GM19324 (cell line): Measurements from ENCODE around the gene AFF1.
A peak's percentile ranks its signal among the peaks of the same experiment; 100 is the strongest.
"Not testable (repeated sequence)": the region's sequence is repeated elsewhere in the genome, so short reads cannot be mapped to it uniquely, and the experiment has no call there.

ENCODE experiments used
- ATAC-seq: cut with Tn5 transposase; IDR thresholded peaks from one replicate; pipeline ENCODE4 v1.9.1; 2021; ENCODE audit warnings: mild to moderate bottlenecking, moderate library complexity; ENCODE audit not compliant: unreplicated experiment, low FRiP score

Gene AFF1

GRCh38 chr4:86974551-86974994 lies 39.8 kb downstream of the AFF1 start:
- no peak for ATAC-seq

- ATAC-seq = no peak
These were observed 41.1 kb downstream of the AFF1 start for GRCh38 chr4:86975927-86976326.

GRCh38 chr4:86976801-86977485 lies 42.1 kb downstream of the AFF1 start:
- ATAC-seq = no peak

- peak; percentile 59 for ATAC-seq
These were observed 42.9 kb downstream of the AFF1 start for GRCh38 chr4:86977621-86978184.

- no peak for ATAC-seq
These were observed 43.9 kb downstream of the AFF1 start for GRCh38 chr4:86978709-86979108.

- ATAC-seq = no peak
These were observed 45.4 kb downstream of the AFF1 start for GRCh38 chr4:86980230-86980629.

GRCh38 chr4:86981789-86982188 lies 47.0 kb downstream of the AFF1 start:
- no peak for ATAC-seq

GRCh38 chr4:86985852-86986251 lies 51.0 kb downstream of the AFF1 start:
- not testable (repeated sequence) for ATAC-seq

GRCh38 chr4:86989658-86990057 lies 54.8 kb downstream of the AFF1 start:
- ATAC-seq = not testable (repeated sequence)

GRCh38 chr4:86990510-86990909 lies 55.7 kb downstream of the AFF1 start:
- no peak for ATAC-seq

- ATAC-seq = no peak
These were observed 57.2 kb downstream of the AFF1 start for GRCh38 chr4:86991994-86992393.

GRCh38 chr4:86993909-86994681 lies 59.3 kb downstream of the AFF1 start:
- ATAC-seq = no peak

GRCh38 chr4:86994686-86995085 lies 59.9 kb downstream of the AFF1 start:
- ATAC-seq = no peak

- ATAC-seq = not testable (repeated sequence)
These were observed 61.7 kb downstream of the AFF1 start for GRCh38 chr4:86996510-86996909.

- ATAC-seq = no peak
These were observed 64.4 kb downstream of the AFF1 start for GRCh38 chr4:86999136-86999643.

- no peak for ATAC-seq
These were observed 67.9 kb downstream of the AFF1 start for GRCh38 chr4:87002682-87003043.

- no peak for ATAC-seq
These were observed 68.5 kb downstream of the AFF1 start for GRCh38 chr4:87003266-87003665.

GRCh38 chr4:87005369-87005689 lies 70.5 kb downstream of the AFF1 start:
- no peak for ATAC-seq

- no peak for ATAC-seq
These were observed 71.0 kb downstream of the AFF1 start for GRCh38 chr4:87005690-87006425.

GRCh38 chr4:87006426-87006675 lies 71.5 kb downstream of the AFF1 start:
- ATAC-seq = no peak
